HG03045 (cell line): ENCODE data around the gene CIB4.
"Not testable (repeated sequence)": the region's sequence is repeated elsewhere in the genome, so short reads cannot be mapped to it uniquely, and the experiment has no call there.

Experiments used
- ATAC-seq: cut with Tn5 transposase; IDR thresholded peaks from one replicate; pipeline ENCODE4 v1.9.1; 2021; ENCODE audit warnings: mild to moderate bottlenecking, moderate library complexity; ENCODE audit not compliant: unreplicated experiment

Gene CIB4

GRCh38 chr2:26668041-26668440 lies 26.9 kb upstream of the CIB4 start:
- ATAC-seq, result no peak

GRCh38 chr2:26666671-26667070 lies 25.5 kb upstream of the CIB4 start:
- no peak for ATAC-seq

GRCh38 chr2:26665296-26665695 lies 24.1 kb upstream of the CIB4 start:
- ATAC-seq, result not testable (repeated sequence)

DNA sequence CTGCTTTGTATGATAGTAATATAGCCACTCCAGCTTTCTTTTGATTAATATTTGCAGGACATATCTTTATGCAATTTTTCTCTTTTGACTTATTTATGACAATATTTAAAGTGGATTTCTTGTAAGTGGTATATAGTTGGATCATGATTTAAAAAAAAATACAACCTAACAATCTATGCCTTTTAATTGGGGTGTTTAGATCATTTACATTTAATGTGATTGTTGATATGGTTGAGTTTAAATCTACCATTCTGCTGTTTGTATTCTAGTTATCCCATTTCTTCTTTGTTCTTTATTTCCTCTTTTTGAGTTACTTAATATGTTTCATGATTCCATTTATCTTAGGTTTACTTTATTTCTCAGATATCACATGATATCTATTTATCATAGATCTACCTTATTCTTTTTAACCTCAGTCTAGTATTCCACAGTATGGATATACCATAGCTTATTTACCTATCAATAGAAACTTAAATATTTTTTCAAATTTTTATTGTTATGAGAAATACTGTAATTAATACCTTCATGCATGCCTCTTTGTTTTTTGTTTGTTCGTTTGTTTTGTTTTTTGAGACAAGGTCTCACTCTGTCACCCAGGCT lies 19.3 kb upstream of the CIB4 start:
- no peak for ATAC-seq

GRCh38 chr2:26658691-26659346 lies 17.7 kb upstream of the CIB4 start:
- ATAC-seq, result no peak

DNA sequence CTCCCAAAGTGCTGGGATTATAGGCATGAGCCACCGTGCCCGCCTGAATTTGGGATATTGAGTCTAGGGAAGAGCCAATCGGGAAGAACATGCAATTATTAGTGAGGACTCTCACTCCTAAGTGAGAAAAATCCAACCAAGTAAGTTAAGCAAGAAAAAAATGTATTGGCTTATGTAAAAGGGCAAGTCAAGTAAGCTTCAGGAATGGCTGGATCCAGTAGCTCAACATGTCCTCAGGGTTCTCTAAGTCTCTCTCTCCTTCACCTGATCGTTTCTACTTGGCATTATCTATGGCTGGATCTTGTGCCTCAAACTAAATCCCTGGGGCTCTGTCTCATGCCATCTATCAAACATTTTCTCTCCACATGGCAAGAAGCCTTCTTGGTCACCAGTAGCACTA lies 16.1 kb upstream of the CIB4 start:
- ATAC-seq, result no peak

DNA sequence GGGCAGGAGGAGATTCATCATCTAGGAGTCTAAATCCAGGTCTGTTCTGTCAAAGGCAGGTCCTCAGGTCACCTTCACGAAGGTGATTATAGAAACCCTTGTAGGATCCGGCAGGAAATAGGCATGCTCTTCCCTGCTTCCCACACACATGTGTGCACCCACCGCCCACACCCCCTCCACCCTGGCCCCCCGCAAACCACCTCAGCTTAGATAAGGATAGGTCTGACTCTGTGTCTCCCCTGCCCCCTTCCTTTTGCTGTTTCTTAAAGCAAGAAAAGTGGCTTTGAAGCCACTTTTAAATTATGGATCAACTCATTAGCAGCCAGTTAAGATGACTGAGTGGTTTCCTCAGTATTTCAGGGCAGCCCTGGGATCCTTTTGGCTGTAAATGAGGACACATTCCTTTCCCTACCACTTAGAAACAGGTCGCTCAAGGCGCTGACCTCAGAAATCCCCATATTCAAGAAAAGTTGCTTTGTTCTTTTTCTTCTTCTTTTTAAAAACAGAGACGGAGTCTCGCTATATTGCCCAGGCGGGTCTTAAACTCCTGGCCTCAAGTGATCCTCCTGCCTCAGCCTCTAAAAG lies 14.5 kb upstream of the CIB4 start:
- ATAC-seq, result no peak

DNA sequence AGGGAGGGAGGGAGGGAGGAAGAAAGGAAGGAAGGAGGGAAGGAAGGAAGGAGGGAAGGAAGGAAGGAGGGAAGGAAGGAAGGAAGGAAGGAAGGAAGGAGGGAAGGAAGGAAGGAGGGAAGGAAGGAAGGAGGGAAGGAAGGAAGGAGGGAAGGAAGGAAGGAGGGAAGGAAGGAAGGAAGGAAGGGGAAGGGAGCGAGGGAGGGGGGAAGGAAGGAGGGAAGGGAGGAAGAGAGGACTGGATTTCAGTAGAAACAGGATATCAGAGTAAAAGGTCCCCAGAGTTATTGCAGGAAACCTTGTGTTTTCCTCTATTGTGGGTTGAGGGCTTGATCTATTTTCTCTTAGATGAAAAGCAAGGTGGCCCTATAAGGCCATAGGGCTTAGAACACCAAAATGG lies 14.0 kb upstream of the CIB4 start:
- not testable (repeated sequence) for ATAC-seq

DNA sequence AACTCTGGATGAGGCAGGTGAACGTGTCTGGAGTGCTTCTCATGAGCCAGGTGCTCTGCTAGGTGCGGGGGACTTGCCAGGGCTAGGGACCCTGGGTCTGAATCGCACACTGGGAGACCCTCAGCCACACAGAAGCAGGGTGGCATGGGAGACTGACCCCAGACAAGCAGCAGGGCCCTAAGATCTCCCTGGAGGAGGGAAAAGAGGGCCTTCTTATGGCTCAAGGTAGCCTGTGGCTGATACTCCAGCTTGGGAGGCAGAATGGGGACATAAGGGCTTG lies 12.8 kb upstream of the CIB4 start:
- ATAC-seq, result no peak

DNA sequence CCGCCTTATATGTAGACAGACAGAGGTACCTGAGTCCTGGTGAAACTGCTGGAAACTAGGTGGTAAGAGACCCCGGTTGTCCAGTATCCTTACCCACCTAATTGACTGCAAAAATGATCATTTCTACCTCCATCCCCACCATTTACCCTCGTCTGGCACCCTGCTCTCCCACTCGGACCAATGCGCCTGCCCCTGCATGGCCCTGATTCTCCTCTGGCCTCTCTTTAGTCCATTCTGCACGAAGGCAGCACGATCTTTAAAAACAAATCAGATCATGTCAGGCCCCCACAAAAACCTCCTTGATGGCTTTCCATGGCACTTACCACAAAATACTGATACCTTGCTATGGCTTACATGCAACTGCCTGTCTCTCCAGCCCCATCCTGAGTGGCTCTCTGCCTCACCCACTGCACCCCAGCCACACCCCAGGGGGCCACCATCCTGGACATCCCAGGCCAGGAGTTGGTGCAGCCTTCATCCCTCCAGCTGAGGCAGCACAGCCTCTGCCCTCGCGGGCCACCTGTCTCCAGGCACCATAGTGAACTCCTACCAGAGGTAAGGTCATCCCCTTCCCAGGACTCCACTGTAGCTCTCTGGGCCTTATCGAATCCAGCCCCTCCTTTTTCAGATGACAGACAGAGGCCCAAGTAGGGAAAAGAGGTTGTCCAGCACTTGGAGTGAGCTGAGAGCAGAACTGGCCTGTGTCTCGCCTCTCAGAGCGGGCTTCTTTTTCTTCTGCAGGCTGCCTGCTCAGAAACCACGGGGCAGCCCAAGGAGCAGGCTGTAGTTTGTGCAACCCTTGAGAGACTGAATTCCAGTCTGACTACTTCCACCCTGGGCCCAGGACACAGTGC lies 12.3 kb upstream of the CIB4 start:
- ATAC-seq, result no peak

DNA sequence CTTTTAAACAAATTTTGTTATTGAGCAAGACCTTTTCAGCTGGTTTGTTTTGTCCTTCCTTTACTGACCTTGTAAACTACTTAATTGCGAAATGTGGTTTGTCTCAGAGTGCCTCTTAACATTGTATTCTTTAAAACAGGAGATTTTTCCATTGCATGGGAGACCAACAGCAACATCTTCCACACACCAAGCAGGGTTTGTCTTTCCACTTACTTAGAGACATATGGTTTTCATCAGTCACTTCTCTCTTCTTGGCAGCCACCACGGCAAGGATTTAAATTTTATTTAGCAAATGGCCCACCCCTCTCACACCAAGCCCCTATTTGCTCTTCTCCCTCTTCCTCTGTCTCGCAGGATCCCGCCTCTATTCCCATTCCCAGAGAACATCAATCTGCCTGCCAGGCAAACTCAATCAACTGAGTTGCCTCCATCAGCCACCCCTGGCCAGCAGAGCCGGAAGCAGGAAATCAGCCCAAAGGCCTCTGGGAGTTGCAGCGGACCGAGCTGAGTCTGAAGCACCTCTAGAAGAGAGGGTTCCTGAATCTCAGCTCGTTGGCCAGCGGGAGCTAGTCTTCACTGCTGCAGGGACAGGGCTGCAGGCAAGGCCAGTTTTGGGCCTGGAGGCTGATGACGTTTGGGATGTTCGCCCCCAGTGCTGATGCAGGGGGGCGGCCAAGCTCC lies 11.3 kb upstream of the CIB4 start:
- no peak for ATAC-seq

DNA sequence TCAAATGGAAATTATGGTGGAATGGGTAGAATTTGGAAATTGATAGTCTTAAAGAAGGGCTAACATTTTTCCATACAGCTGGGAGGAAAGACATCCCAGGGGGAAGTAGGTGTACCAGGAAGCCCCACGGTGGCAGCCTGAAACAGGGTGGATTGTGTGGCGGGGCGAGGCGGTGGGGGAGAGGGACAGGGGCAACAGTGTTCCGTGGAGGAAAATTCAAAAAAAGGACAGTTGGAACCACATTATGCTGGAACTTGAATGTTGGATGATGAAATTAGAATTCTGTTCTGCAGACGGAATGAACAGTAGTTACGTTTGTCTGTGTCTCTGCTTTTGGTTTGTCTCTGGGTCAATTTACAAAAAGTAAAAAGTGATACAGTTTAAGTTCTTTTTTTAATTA lies 10.6 kb upstream of the CIB4 start:
- ATAC-seq, result no peak

DNA sequence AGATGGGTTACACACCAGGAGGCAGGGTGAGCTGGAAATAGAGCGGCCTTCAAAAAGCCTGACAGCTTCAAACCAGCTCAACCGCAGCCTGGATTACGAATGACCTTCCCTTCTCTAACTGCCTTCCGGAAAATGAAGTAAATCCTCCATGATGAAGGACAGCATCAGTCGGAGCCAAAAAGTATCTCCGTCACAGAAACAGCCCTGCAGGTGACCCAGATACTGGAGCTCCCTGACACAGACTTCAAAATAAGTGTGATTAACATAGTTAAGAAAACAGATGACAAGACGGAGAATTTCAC lies 10.3 kb upstream of the CIB4 start:
- ATAC-seq, result no peak

DNA sequence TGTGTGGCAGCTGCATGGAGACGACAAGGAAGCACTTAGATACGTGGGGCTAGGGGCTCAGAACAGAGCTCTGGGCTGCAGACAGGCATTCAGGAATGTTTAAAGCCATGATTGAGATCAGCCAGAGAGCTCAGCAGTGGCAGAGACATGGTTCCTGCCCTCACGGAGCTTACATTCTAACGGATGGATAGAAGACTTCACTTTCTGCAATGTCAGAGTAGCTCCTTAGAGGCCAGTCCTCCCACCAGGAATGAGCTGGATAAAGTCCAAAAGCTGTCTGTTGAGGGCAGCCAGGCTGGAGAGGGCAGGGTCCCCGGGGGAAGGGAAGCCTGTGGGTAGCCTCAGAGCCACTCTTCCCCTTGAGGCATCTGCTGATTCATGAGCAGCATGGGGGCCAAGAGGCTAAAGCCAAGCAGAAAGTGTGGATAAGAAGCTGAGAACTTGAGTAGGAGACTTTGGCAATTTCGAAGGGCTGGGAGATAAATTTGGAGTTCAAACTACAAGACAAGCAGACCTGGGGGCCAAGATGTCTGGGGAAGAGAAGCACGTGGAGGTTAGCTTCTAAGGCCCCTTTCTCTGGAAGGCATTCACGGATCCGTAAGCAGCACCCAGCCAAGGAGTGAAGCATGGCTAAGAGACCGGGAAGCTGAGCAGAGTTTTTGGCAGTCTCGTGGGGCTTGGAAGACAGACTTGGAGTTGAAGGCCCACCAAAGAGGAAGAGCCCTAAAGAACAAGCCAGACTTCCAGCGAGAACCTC lies 9.7 kb upstream of the CIB4 start:
- no peak for ATAC-seq

- ATAC-seq, result no peak
These were observed 9.0 kb upstream of the CIB4 start for GRCh38 chr2:26649992-26650712.

- ATAC-seq, result no peak
These were observed 8.2 kb upstream of the CIB4 start for GRCh38 chr2:26649322-26649721.

- no peak for ATAC-seq
These were observed 7.3 kb upstream of the CIB4 start for GRCh38 chr2:26648516-26648915.

GRCh38 chr2:26647981-26648380 lies 6.8 kb upstream of the CIB4 start:
- no peak for ATAC-seq

DNA sequence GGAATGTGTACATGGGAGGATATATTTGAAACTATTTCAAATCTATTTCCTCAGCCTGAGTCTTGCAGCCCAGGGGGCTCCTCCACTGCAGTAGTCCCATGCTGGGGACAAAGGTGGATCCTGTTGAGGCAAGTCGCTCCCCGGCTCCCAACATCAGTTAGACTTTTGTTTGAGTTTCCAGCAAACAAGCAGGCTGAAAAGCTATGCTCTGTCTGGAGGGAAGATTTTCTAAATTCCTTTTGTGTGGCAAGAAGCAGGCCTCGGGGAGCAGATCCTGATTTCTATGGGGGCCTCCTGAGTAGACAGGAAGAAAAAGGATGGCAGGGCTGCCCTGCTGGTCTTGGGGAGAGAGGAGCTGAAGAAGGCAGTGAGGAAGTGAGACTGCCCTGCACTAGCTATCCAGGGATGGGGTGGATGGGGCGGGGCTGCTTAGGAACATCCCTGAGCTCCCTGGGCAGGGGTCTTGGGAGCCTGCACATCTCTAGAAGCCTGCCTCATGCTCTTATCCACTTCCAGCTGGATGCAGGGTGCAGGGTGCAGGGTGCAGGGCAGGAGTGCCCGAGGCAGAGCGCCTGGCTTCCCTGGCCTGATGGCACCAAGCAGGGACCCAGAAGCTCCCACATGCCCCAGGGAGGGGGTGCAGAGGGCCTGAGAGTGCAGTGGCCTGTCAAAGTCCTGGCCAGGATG lies 6.0 kb upstream of the CIB4 start:
- no peak for ATAC-seq

- no peak for ATAC-seq
These were observed 4.6 kb upstream of the CIB4 start for GRCh38 chr2:26645762-26646161.
